Glomerular endothelial cell (primary cell): ENCODE results near the gene SPSB4. TPM values are rescaled to one million over a fixed set of nuclear protein-coding genes. Genes with fewer than 3 reads are reported as not detected.

Experiments used
- DNase-seq: peaks from one replicate; pipeline ENCODE4 v3.0.0-alpha.2; 2011; ENCODE audit warnings: low read depth, low spot score; ENCODE audit errors: extremely low read depth
- total RNA-seq: library from RNA; depleted of rRNA; stranded (reverse); fragments of >200 nt; gene quantifications from 2 replicates; pipeline ENCODE4 v1.2.3, GENCODE V29; 2015

The SPSB4 gene
- total RNA-seq, 1 donor from 2014 or later, result not detected

GRCh38 chr3:141072950-141073349, 21.8 kb downstream of the SPSB4 start:
- DNase-seq, result no peak

- no peak for DNase-seq
These were observed 22.4 kb downstream of the SPSB4 start for GRCh38 chr3:141073580-141073979.

GRCh38 chr3:141074529-141074928, 23.4 kb downstream of the SPSB4 start:
- DNase-seq, result no peak

GRCh38 chr3:141076036-141076773, 25.1 kb downstream of the SPSB4 start:
- no peak for DNase-seq

- no peak for DNase-seq
These were observed 25.8 kb downstream of the SPSB4 start for GRCh38 chr3:141076797-141077571.

GRCh38 chr3:141077631-141078030, 26.5 kb downstream of the SPSB4 start:
- no peak for DNase-seq

GRCh38 chr3:141078200-141078599, 27.1 kb downstream of the SPSB4 start:
- DNase-seq, result no peak

- DNase-seq, result no peak
These were observed 29.3 kb downstream of the SPSB4 start for GRCh38 chr3:141080431-141080830.

- DNase-seq, result no peak
These were observed 30.1 kb downstream of the SPSB4 start for GRCh38 chr3:141081141-141081795.

GRCh38 chr3:141082064-141082463, 30.9 kb downstream of the SPSB4 start:
- DNase-seq, result no peak

GRCh38 chr3:141083226-141083625, 32.1 kb downstream of the SPSB4 start:
- no peak for DNase-seq

GRCh38 chr3:141083836-141084649, 32.9 kb downstream of the SPSB4 start:
- no peak for DNase-seq

GRCh38 chr3:141085343-141086070, 34.4 kb downstream of the SPSB4 start:
- no peak for DNase-seq

- DNase-seq, result no peak
These were observed 35.0 kb downstream of the SPSB4 start for GRCh38 chr3:141086188-141086587.

GRCh38 chr3:141087076-141087777, 36.1 kb downstream of the SPSB4 start:
- DNase-seq, result no peak

GRCh38 chr3:141087778-141088130, 36.6 kb downstream of the SPSB4 start:
- DNase-seq, result no peak

GRCh38 chr3:141089339-141090152, 38.4 kb downstream of the SPSB4 start:
- no peak for DNase-seq

- no peak for DNase-seq
These were observed 40.3 kb downstream of the SPSB4 start for GRCh38 chr3:141091426-141091825.

- no peak for DNase-seq
These were observed 41.5 kb downstream of the SPSB4 start for GRCh38 chr3:141092663-141093062.
